CD4-positive, alpha-beta T cell (primary cell): ENCODE results near the gene SFXN3. TPM values are rescaled to one million over a fixed set of nuclear protein-coding genes. Genes with fewer than 3 reads are reported as not detected.

ENCODE experiments used
- ATAC-seq: fragments of 200-7000 bp; cut with Tn5 transposase; one replicate; pipeline ENCODE4 v1.10.0; 2022; ENCODE audit warnings: mild to moderate bottlenecking; ENCODE audit not compliant: poor library complexity
- CTCF ChIA-PET: fragments of 350-600 bp; sonication (Branson Sonifier 250); formaldehyde crosslinking; loops from one replicate; lab custom pipeline; 2021; ENCODE audit warnings: antibody characterized with exemption, inconsistent platforms; lab: Charles Lee
- POLR2A ChIA-PET: fragments of 350-600 bp; sonication (Branson Sonifier 250); formaldehyde crosslinking; loops from one replicate; lab custom pipeline; 2021; ENCODE audit warnings: antibody characterized with exemption, inconsistent platforms; lab: Charles Lee
- DNase-seq, 14 experiments: peaks; one replicate each; pipeline ENCODE4 v3.0.0-alpha.2; 2013 to 2020; ENCODE audit warnings: mixed read lengths in 2 of 14
- H3K27ac ChIP-seq, 2 donors: one replicate each; pipeline versions ENCODE4 v1.5.1 to v1.7.0; 2013; ENCODE audit warnings: low read length in 2 of 2, low read depth in 1 of 2, mild to moderate bottlenecking in 1 of 2
- H3K27me3 ChIP-seq, 2 experiments: 1 replicate in 1 of 2; 2 replicates in 1 of 2; pipeline versions ENCODE4 v1.6.1 to v1.7.0; 2013; ENCODE audit warnings: low read length in 2 of 2, control low read depth in 1 of 2, mild to moderate bottlenecking in 1 of 2, moderate library complexity in 1 of 2; ENCODE audit not compliant: insufficient read depth in 2 of 2, control insufficient read depth in 1 of 2
- H3K36me3 ChIP-seq: one replicate; pipeline ENCODE4 v1.6.1; 2013; ENCODE audit warnings: low read length, control low read depth; ENCODE audit not compliant: insufficient read depth
- H3K4me1 ChIP-seq: one replicate; pipeline ENCODE4 v1.6.1; 2013; ENCODE audit warnings: low read length, control low read depth; ENCODE audit not compliant: insufficient read depth
- H3K4me3 ChIP-seq: one replicate; pipeline ENCODE4 v1.5.1; 2013; ENCODE audit warnings: mild to moderate bottlenecking, low read length, moderate library complexity
- H3K9me3 ChIP-seq, 2 experiments: 1 replicate in 1 of 2; 2 replicates in 1 of 2; pipeline versions ENCODE4 v1.6.1 to v1.7.0; 2013; ENCODE audit warnings: low read length in 2 of 2, mild to moderate bottlenecking in 2 of 2, control low read depth in 1 of 2, moderate library complexity in 1 of 2; ENCODE audit not compliant: control insufficient read depth in 1 of 2, insufficient read depth in 1 of 2
- H3K27ac Mint-ChIP-seq: one replicate; pipeline ENCODE4 v1.8.0; 2020; ENCODE audit warnings: mixed read lengths
- H3K27me3 Mint-ChIP-seq: one replicate; pipeline ENCODE4 v1.8.0; 2021; ENCODE audit warnings: mixed read lengths
- H3K36me3 Mint-ChIP-seq: one replicate; pipeline ENCODE4 v1.8.0; 2021; ENCODE audit warnings: low read depth, mixed read lengths
- H3K4me1 Mint-ChIP-seq: one replicate; pipeline ENCODE4 v1.8.0; 2021; ENCODE audit warnings: low read depth, mixed read lengths
- H3K4me3 Mint-ChIP-seq: one replicate; pipeline ENCODE4 v1.8.0; 2020; ENCODE audit warnings: mild to moderate bottlenecking, mixed read lengths
- H3K9me3 Mint-ChIP-seq: one replicate; pipeline ENCODE4 v1.8.0; 2020; ENCODE audit warnings: mixed read lengths
- intact Hi-C, 2 experiments: fragments of 100-400 bp; cut with DNase I in 1 of 2; cut with micrococcal nuclease in 1 of 2; formaldehyde crosslinking; loops; one replicate each; pipeline versions ENCODE4 v1.15.1 to v1.9.0; 2023 to 2025; cut with DNase I, micrococcal nuclease
- total RNA-seq, 174 experiments: library from RNA in 2 of 174; stranded (reverse) in 2 of 174; gene quantifications; one replicate each; pipeline ENCODE4 v1.2.3 and lab custom pipeline; 2021 to 2026
- TF ChIP-seq, protein P1 (sequence below): fragments of 200-600 bp; IDR thresholded peaks from one replicate; pipeline ENCODE4 v1.8.0; 2022; ENCODE audit warnings: antibody characterized with exemption, mild to moderate bottlenecking

Gene SFXN3
- total RNA-seq, 2 experiments from 2014 or later = 43.2 to 48.3 TPM

DNA sequence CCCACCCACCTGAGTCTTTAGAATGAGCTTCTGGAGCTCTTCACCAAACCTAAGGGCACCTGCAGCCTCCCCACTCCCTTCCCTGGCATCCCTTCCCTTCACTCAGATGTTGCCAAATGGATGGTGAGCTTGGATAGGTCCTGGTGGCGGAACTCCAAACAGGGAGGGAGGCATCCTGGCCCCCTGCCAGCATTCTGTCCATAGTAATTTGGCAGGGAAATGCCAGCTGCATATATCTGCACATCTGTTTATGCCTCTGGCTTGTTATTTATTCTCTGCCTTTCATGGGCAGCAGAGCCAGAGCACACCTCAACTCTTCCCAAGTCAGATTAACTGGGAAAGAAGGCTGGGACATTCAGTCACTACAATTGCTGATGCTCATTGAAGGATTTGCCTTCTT, 48.8 kb downstream of the SFXN3 start:
- Histone ChIP-seq H3K4me3 (no peak overlapping the region), H3K36me3 (no peaks in the 10 kb centered on the region), H3K27ac (no peak overlapping the region), H3K27me3 (peaks cover 25 to 37% of the 10 kb centered on the region in 2 experiments), H3K4me1 (no peaks in the 10 kb centered on the region), H3K9me3 (no peaks in the 10 kb centered on the region)
- ChIA-PET POLR2A (no interaction called here), CTCF (no interaction called here)
- Mint-ChIP-seq H3K36me3 (no peaks in the 10 kb centered on the region), H3K27ac (no peak overlapping the region), H3K4me1 (no peaks in the 10 kb centered on the region), H3K9me3 (no peaks in the 10 kb centered on the region), H3K27me3 (peaks cover 75% of the 10 kb centered on the region), H3K4me3 (no peak overlapping the region)
- DNase-seq (no peak), ATAC-seq (no peak)
- intact Hi-C loops = no loop called here
- TF ChIP-seq, protein P1, sequence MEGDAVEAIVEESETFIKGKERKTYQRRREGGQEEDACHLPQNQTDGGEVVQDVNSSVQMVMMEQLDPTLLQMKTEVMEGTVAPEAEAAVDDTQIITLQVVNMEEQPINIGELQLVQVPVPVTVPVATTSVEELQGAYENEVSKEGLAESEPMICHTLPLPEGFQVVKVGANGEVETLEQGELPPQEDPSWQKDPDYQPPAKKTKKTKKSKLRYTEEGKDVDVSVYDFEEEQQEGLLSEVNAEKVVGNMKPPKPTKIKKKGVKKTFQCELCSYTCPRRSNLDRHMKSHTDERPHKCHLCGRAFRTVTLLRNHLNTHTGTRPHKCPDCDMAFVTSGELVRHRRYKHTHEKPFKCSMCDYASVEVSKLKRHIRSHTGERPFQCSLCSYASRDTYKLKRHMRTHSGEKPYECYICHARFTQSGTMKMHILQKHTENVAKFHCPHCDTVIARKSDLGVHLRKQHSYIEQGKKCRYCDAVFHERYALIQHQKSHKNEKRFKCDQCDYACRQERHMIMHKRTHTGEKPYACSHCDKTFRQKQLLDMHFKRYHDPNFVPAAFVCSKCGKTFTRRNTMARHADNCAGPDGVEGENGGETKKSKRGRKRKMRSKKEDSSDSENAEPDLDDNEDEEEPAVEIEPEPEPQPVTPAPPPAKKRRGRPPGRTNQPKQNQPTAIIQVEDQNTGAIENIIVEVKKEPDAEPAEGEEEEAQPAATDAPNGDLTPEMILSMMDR = no peak

DNA sequence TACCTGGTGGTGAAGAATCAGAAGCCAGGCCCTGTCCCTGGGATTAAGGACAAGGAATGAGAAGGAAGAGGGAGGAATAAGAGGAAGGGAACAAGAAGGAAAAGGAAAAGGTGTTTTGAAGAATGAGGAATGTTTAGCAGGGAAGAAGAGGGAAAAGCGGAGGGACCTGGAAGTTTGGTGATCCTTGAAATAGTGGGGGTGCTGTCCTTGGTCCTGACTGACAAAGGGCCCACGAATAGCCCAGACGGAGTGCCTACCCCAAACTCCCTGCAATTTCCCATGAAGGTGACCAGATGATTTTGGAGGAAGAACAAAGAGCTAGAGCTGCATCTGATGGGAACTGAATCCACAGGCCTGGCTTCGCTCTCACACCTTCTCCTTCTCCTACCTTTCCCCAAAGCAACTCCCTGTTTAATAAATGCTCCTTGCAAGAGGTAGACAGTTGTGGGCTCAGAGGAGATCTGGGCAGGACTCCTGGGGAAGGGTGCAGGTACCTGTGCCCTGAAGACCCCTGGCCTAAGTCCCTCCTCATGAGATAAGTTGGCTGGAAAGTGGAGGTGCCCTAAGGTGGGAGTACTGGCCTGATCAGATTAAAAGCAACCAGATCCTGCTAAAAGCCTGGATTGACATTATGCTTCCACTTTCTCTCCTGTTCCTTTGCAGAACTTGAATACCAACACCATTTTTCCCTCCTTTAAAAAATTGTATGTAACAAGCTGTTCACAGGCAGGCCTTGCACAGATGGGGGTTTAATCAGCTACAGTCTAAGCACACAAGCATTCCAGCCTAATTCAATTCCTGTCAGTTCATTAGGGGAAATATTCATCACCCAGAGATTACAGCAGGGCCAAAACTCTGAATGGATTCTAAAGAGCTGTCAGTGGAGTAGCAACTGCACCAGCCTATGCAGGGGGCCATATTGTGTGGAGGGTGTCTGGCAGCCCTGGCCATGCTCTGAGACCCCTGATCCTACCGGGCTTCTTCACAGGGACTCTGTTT, 50.2 kb downstream of the SFXN3 start:
- Mint-ChIP-seq H3K27me3 (peaks cover 78% of the 10 kb centered on the region), H3K36me3 (no peaks in the 10 kb centered on the region), H3K4me3 (no peak overlapping the region), H3K4me1 (no peaks in the 10 kb centered on the region), H3K27ac (no peak overlapping the region), H3K9me3 (no peaks in the 10 kb centered on the region)
- Histone ChIP-seq H3K36me3 (no peaks in the 10 kb centered on the region), H3K27me3 (peaks cover 21 to 34% of the 10 kb centered on the region in 2 experiments), H3K4me1 (no peaks in the 10 kb centered on the region), H3K27ac (no peak overlapping the region), H3K4me3 (no peak overlapping the region), H3K9me3 (no peaks in the 10 kb centered on the region)
- TF ChIP-seq, protein P1 = no peak
- CTCF ChIA-PET = no interaction called here
- intact Hi-C loops = no loop called here
- DNase-seq (peak in 1 of 14 experiments; percentile 8), ATAC-seq (no peak)
- POLR2A ChIA-PET = no interaction called here

DNA sequence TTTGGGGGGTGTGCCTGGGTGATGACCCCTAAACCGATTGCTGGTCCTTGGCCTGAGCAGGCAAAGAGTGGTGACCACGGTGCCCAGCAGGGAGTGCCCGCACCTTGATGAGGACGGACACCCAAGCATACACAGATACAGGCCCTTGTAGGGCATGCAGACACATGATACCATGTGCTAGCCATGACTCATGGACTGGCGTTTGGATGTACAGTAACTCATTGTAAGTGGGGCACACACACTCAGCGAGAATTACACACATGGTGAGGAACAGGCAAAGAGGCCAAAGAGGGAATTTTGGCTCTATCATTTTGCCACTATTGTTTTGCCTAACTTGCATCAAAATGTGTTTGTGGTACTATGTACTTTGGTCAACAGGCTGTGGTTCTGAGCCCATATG, 54.8 kb downstream of the SFXN3 start:
- no peaks in the 10 kb centered on the region for H3K36me3 ChIP-seq
- no peaks in the 10 kb centered on the region for H3K36me3 Mint-ChIP-seq
- no peaks in the 10 kb centered on the region for H3K9me3 ChIP-seq
- H3K9me3 Mint-ChIP-seq = no peaks in the 10 kb centered on the region
- peaks cover 85% of the 10 kb centered on the region for H3K27me3 Mint-ChIP-seq
- DNase-seq (no peak), ATAC-seq (no peak)
- H3K27ac Mint-ChIP-seq = no peak overlapping the region
- H3K27me3 ChIP-seq = peaks cover 42 to 56% of the 10 kb centered on the region in 2 experiments
- H3K4me3 Mint-ChIP-seq = no peak overlapping the region
- no peaks in the 10 kb centered on the region for H3K4me1 ChIP-seq
- no peak overlapping the region for H3K4me3 ChIP-seq
- intact Hi-C loops = no loop called here
- ChIA-PET CTCF (no interaction called here), POLR2A (interaction anchor here (0.6 kb wide), 1 partner anchor 52 kb away, joined by 3 read pairs; no protein-coding TSS in a partner anchor)
- H3K4me1 Mint-ChIP-seq = no peaks in the 10 kb centered on the region
- no peak overlapping the region for H3K27ac ChIP-seq
- TF ChIP-seq, protein P1 = no peak
